ENCODE measurements around the gene PLCB4. TPM values are rescaled to one million over a fixed set of nuclear protein-coding genes. Genes with fewer than 3 reads are reported as not detected.

Gene PLCB4
- polyA plus RNA-seq, 3 donors = not detected

DNA sequence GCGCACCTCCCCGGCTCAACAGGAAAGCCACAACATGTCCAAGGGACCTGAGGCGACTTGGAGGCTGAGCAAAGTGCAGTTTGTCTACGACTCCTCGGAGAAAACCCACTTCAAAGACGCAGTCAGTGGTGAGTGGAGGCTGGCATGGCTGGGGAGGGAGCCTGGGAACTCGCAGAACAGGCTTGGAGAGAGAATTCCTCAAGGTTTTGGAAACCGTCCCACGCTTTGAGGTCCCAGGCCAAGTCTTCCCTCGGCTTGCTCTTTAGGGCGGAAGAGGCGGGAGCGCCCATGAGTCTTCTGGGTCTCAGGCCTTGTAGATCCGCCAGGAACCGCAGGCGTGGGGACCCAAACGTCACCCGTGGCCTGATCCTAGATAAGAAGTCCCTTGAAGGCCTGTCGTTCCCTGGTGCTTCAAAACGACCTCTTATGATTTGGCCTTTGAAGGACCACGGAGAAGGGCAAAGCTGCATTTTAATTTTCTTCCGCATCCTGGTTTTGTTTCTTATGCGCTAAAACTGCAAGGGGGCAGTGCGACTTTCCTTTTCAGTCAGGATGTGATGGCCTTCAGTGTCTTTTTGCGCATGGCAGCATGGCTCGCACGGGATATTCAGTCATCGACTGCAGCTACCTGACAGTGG is 447.5 kb downstream of the PLCB4 start:
- DNase-seq = peak in 2 of 3 donors; percentile 18 to 31
- Histone ChIP-seq H3K27ac (ENCODE audit: low read depth in 1 of 2, low read length in 2 of 2) (no peak overlapping the region), H3K9me3 (replicated peaks in 1 of 2; ENCODE audit: control insufficient read depth in 1 of 2, insufficient read depth in 1 of 2, low read length in 2 of 2) (peaks cover 0 to 3% of the 10 kb centered on the region in 2 donors), H3K36me3 (replicated peaks in 1 of 2; ENCODE audit: control insufficient read depth in 1 of 2, insufficient read depth in 2 of 2, low read length in 2 of 2) (no peaks in the 10 kb centered on the region), H3K4me3 (replicated peaks in 1 of 3; ENCODE audit: low read depth in 2 of 3, low read length in 3 of 3) (peak overlapping the region; percentile 46 to 76 (median 51)), H3K79me2 (ENCODE audit: insufficient read depth, low read length) (no peaks in the 10 kb centered on the region), H3K4me2 (replicated peaks; ENCODE audit: extremely low read depth, low read length, poor library complexity, severe bottlenecking) (peak overlapping the region; percentile 91), H3K9ac (ENCODE audit: insufficient read depth, low read length, poor library complexity, severe bottlenecking) (peak overlapping the region; percentile 27), H3K27me3 (ENCODE audit: control insufficient read depth in 2 of 2, insufficient read depth in 2 of 2, low read length in 2 of 2) (peaks cover 50 to 73% of the 10 kb centered on the region in 2 donors), H4K20me1 (ENCODE audit: insufficient read depth, low read length) (no peaks in the 10 kb centered on the region), H2AFZ (ENCODE audit: insufficient read depth, low read depth, low read length, poor library complexity, severe bottlenecking) (peak overlapping the region; percentile 80), H3K4me1 (ENCODE audit: control insufficient read depth in 1 of 2, insufficient read depth in 2 of 2, low read length in 2 of 2) (peaks cover 29 to 34% of the 10 kb centered on the region in 2 donors)
- H3K4me1 Mint-ChIP-seq = peaks cover 40% of the 10 kb centered on the region
- 5% methylated on average over 28 of the region's 28 CpGs for WGBS (ENCODE audit: insufficient coverage)
- intact Hi-C loops (cut with micrococcal nuclease) = no loop called here
- peaks cover 0 to 16% (median 6%) of the 10 kb centered on the region in 7 donors for H3K9me3 Mint-ChIP-seq
- no peak overlapping the region for H3K27ac Mint-ChIP-seq
- peaks cover 69 to 78% (median 76%) of the 10 kb centered on the region in 3 donors for H3K27me3 Mint-ChIP-seq (ENCODE audit: low read depth in 3 of 3)
- H3K36me3 Mint-ChIP-seq = peaks cover 24 to 25% of the 10 kb centered on the region in 2 donors
- peak overlapping the region; percentile 79 to 92 for H3K4me3 Mint-ChIP-seq
- TF ChIP-seq, protein P1, sequence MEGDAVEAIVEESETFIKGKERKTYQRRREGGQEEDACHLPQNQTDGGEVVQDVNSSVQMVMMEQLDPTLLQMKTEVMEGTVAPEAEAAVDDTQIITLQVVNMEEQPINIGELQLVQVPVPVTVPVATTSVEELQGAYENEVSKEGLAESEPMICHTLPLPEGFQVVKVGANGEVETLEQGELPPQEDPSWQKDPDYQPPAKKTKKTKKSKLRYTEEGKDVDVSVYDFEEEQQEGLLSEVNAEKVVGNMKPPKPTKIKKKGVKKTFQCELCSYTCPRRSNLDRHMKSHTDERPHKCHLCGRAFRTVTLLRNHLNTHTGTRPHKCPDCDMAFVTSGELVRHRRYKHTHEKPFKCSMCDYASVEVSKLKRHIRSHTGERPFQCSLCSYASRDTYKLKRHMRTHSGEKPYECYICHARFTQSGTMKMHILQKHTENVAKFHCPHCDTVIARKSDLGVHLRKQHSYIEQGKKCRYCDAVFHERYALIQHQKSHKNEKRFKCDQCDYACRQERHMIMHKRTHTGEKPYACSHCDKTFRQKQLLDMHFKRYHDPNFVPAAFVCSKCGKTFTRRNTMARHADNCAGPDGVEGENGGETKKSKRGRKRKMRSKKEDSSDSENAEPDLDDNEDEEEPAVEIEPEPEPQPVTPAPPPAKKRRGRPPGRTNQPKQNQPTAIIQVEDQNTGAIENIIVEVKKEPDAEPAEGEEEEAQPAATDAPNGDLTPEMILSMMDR (IDR thresholded peaks at IDR 0.05) = no peak

DNA sequence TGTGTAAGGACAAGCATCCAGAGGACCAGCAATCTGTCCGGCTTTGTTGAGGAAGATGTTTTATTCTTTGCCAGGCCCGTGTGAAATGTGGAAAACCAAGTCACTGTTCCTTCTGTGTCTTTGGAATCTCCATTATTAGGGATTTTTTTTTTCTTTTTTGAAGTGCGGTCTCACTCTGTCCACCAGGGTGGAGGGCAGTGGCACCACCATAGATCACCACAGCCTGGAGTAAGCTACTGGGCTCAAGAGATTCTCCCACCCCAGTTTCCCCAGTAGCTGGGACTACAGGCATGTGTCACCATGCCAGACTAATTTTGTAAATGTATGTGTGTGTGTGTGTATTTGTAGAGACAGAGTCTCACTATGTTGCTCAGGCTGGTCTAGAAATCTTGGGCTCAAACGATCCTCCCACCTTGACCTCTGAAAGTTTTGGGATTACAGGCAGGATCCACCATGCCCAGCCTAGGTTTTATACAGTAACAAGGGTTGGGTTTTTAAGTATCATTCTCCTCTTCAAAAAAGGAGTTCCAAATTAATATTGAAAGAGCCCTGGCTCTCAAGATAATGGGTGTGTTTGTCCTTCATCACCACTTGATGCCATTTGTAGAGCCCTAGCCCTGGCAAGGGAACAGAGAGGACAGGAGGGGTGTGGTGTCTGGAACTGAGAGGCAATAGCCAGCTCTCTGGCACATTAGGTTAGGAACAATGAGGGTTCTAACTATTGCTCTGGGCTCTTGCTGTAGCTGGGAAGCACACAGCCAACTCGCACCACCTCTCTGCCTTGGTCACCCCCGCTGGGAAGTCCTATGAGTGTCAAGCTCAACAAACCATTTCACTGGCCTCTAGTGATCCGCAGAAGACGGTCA is 448.6 kb downstream of the PLCB4 start:
- Histone ChIP-seq H2AFZ (ENCODE audit: insufficient read depth, low read depth, low read length, poor library complexity, severe bottlenecking) (no peak overlapping the region), H3K27ac (ENCODE audit: low read depth in 1 of 2, low read length in 2 of 2) (no peak overlapping the region), H3K9ac (ENCODE audit: insufficient read depth, low read length, poor library complexity, severe bottlenecking) (no peak overlapping the region), H3K36me3 (replicated peaks in 1 of 2; ENCODE audit: control insufficient read depth in 1 of 2, insufficient read depth in 2 of 2, low read length in 2 of 2) (peaks cover 0 to 4% of the 10 kb centered on the region in 2 donors), H3K4me2 (replicated peaks; ENCODE audit: extremely low read depth, low read length, poor library complexity, severe bottlenecking) (no peak overlapping the region), H3K9me3 (replicated peaks in 1 of 2; ENCODE audit: control insufficient read depth in 1 of 2, insufficient read depth in 1 of 2, low read length in 2 of 2) (peaks cover 0 to 3% of the 10 kb centered on the region in 2 donors), H3K4me1 (ENCODE audit: control insufficient read depth in 1 of 2, insufficient read depth in 2 of 2, low read length in 2 of 2) (peaks cover 27 to 34% of the 10 kb centered on the region in 2 donors), H3K4me3 (replicated peaks in 1 of 3; ENCODE audit: low read depth in 2 of 3, low read length in 3 of 3) (peak overlapping the region in 1 of 3 experiments; percentile 76), H4K20me1 (ENCODE audit: insufficient read depth, low read length) (no peaks in the 10 kb centered on the region), H3K27me3 (ENCODE audit: control insufficient read depth in 2 of 2, insufficient read depth in 2 of 2, low read length in 2 of 2) (peaks cover 42 to 61% of the 10 kb centered on the region in 2 donors), H3K79me2 (ENCODE audit: insufficient read depth, low read length) (no peaks in the 10 kb centered on the region)
- Mint-ChIP-seq H3K4me3 (peak overlapping the region in 1 of 2 donors; percentile 92), H3K27ac (no peak overlapping the region), H3K27me3 (ENCODE audit: low read depth in 3 of 3) (peaks cover 61 to 68% (median 66%) of the 10 kb centered on the region in 3 donors), H3K9me3 (peaks cover 0 to 16% (median 6%) of the 10 kb centered on the region in 7 donors), H3K36me3 (peaks cover 21 to 25% of the 10 kb centered on the region in 2 donors), H3K4me1 (peaks cover 37% of the 10 kb centered on the region)
- DNase-seq = no peak
- intact Hi-C loops (cut with micrococcal nuclease) = no loop called here
- TF ChIP-seq, protein P1 (IDR thresholded peaks at IDR 0.05) = no peak
- 39% methylated on average over 2 of the region's 8 CpGs for WGBS (ENCODE audit: insufficient coverage)

All from CD14-positive monocyte (primary cell).